Hepatocyte (in vitro differentiated cells): ENCODE results near the gene BRWD1. TPM values are rescaled to one million over a fixed set of nuclear protein-coding genes. Genes with fewer than 3 reads are reported as not detected.

Experiments
- DNase-seq: peaks from one replicate; pipeline ENCODE4 v3.0.0-alpha.2; 2016; ENCODE audit warnings: low spot score
- H2AFZ ChIP-seq: fragments of 200-600 bp; sonication (generic); 2 replicates; pipeline ENCODE4 v1.6.0; 2016; ENCODE audit warnings: antibody characterized with exemption, mild to moderate bottlenecking
- H3K27ac ChIP-seq: fragments of 200-600 bp; sonication (generic); 2 replicates; pipeline ENCODE4 v1.5.1; 2016; ENCODE audit warnings: mild to moderate bottlenecking
- H3K27me3 ChIP-seq: fragments of 200-600 bp; sonication (generic); 2 replicates; pipeline ENCODE4 v1.6.1; 2016
- H3K36me3 ChIP-seq: fragments of 200-600 bp; sonication (generic); replicated peaks from 2 replicates; pipeline ENCODE4 v1.5.1; 2016; ENCODE audit warnings: low read depth; ENCODE audit not compliant: insufficient read depth
- H3K4me1 ChIP-seq: fragments of 200-600 bp; sonication (generic); 2 replicates; pipeline ENCODE4 v1.5.1; 2016; ENCODE audit warnings: mild to moderate bottlenecking, moderate library complexity; ENCODE audit not compliant: insufficient read depth
- H3K4me2 ChIP-seq: fragments of 200-600 bp; sonication (generic); 2 replicates; pipeline ENCODE4 v1.6.0; 2016
- H3K4me3 ChIP-seq: fragments of 200-600 bp; sonication (generic); 2 replicates; pipeline ENCODE4 v1.5.1; 2016; ENCODE audit warnings: mild to moderate bottlenecking
- H3K79me2 ChIP-seq: fragments of 200-600 bp; sonication (generic); 2 replicates; pipeline ENCODE4 v1.6.0; 2017; ENCODE audit warnings: mild to moderate bottlenecking
- H3K9me2 ChIP-seq: fragments of 200-600 bp; sonication (generic); replicated peaks from 2 replicates; pipeline ENCODE4 v1.6.0; 2017; ENCODE audit warnings: mild to moderate bottlenecking; ENCODE audit not compliant: insufficient read depth
- H3K9me3 ChIP-seq: fragments of 200-600 bp; sonication (generic); 2 replicates; pipeline ENCODE4 v1.5.1; 2016; ENCODE audit warnings: low read depth, mild to moderate bottlenecking
- H4K20me1 ChIP-seq: fragments of 200-600 bp; sonication (generic); 2 replicates; pipeline ENCODE4 v1.6.0; 2016; ENCODE audit warnings: mild to moderate bottlenecking; ENCODE audit not compliant: insufficient read depth, poor library complexity, severe bottlenecking
- EZH2phosphoT487 ChIP-seq: fragments of 200-600 bp; sonication (generic); IDR thresholded peaks from one replicate; pipeline ENCODE4 v1.6.1; 2018; ENCODE audit warnings: antibody characterized with exemption, mild to moderate bottlenecking, low read depth, moderate library complexity; ENCODE audit not compliant: unreplicated experiment, severe bottlenecking
- WGBS: methylation state at CpG from one replicate; pipeline ENCODE4 v1.1.6; 2016; ENCODE audit warnings: low lambda C conversion rate; ENCODE audit errors: missing lambda C conversion rate; 5-methylcytosine and 5-hydroxymethylcytosine counted together
- polyA plus RNA-seq: library from polyadenylated mRNA; unstranded; fragments of >200 nt; fragmentation: Nextera tagmentation; extraction: Ambion mirVana; gene quantifications from 2 replicates; pipeline ENCODE4 v1.2.1, GENCODE V29; 2016
- small RNA-seq: library from RNA; depleted of rRNA; stranded (forward); fragments of <200 nt; gene quantifications from one replicate; pipeline ENCODE3, GENCODE V24; 2014
- total RNA-seq: library from RNA; depleted of rRNA; stranded (reverse); fragments of >200 nt; gene quantifications from 2 replicates; pipeline ENCODE4 v1.2.3, GENCODE V29; 2014
- TF ChIP-seq, protein P1 (sequence below): fragments of 200-600 bp; sonication (generic); IDR thresholded peaks from 2 replicates; pipeline ENCODE4 v1.5.1; 2016; ENCODE audit warnings: antibody characterized with exemption, mild to moderate bottlenecking; ENCODE audit not compliant: poor library complexity

Gene BRWD1
- total and polyA plus RNA-seq, 2 experiments from 2014 or later, result 17.4 to 48.3 TPM

DNA sequence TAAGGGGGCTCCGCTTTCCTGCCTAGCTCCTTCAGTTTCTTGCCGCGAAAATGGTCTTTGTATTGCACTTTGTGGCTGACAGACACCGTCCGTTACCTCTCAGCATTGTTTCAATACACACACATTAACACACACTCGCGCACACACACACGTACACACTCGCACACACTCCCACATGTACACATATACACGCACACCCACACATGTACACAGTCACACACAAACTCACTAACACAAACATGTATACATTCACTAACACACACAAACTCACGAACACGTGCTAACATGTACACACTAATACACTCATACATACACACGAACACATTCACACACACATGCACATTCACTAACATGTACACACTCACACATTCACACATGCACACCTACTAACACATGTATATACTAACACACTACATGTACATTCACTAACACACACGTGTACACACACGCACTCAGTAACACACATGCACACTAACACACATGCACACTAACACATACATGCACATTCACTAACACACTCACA, 179.1 kb downstream of the BRWD1 start:
- WGBS, result 96% methylated on average over 15 of the region's 15 CpGs
- no peaks in the 10 kb centered on the region for H3K27me3 ChIP-seq
- H3K79me2 ChIP-seq, result no peaks in the 10 kb centered on the region
- H2AFZ ChIP-seq, result no peak overlapping the region
- H3K4me2 ChIP-seq, result no peak overlapping the region
- H3K4me3 ChIP-seq, result no peak overlapping the region
- TF ChIP-seq EZH2phosphoT487, result no peak
- TF ChIP-seq, protein P1, sequence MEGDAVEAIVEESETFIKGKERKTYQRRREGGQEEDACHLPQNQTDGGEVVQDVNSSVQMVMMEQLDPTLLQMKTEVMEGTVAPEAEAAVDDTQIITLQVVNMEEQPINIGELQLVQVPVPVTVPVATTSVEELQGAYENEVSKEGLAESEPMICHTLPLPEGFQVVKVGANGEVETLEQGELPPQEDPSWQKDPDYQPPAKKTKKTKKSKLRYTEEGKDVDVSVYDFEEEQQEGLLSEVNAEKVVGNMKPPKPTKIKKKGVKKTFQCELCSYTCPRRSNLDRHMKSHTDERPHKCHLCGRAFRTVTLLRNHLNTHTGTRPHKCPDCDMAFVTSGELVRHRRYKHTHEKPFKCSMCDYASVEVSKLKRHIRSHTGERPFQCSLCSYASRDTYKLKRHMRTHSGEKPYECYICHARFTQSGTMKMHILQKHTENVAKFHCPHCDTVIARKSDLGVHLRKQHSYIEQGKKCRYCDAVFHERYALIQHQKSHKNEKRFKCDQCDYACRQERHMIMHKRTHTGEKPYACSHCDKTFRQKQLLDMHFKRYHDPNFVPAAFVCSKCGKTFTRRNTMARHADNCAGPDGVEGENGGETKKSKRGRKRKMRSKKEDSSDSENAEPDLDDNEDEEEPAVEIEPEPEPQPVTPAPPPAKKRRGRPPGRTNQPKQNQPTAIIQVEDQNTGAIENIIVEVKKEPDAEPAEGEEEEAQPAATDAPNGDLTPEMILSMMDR, result no peak
- H3K4me1 ChIP-seq, result peaks cover 16% of the 10 kb centered on the region
- no peaks in the 10 kb centered on the region for H3K9me3 ChIP-seq
- H3K27ac ChIP-seq, result no peak overlapping the region
- no peaks in the 10 kb centered on the region for H3K9me2 ChIP-seq
- no peaks in the 10 kb centered on the region for H3K36me3 ChIP-seq
- no peak for DNase-seq
- no peaks in the 10 kb centered on the region for H4K20me1 ChIP-seq

Small RNA genes lying within 50 kb of the gene (small RNA-seq; reads per million reads assigned to genes)
- not detected for gene RF00019

Other genes with a start within 250 kb of the BRWD1 start
- 43.3 and 46.2 TPM in 2 replicates for gene PSMG1, start 130.2 kb downstream of the BRWD1 start, total RNA-seq
- gene PSMG1, start 130.2 kb downstream of the BRWD1 start, polyA plus RNA-seq, result 81.4 and 99.0 TPM in 2 replicates
- 256 and 282 TPM in 2 replicates for gene HMGN1, start 35.5 kb upstream of the BRWD1 start, total RNA-seq
- gene HMGN1, start 35.5 kb upstream of the BRWD1 start, polyA plus RNA-seq, result 371 and 385 TPM in 2 replicates
- 0.37 and 0.72 TPM in 2 replicates for gene LCA5L, start 132.1 kb upstream of the BRWD1 start, total RNA-seq
- gene LCA5L, start 132.1 kb upstream of the BRWD1 start, polyA plus RNA-seq, result 1.8 and 2.4 TPM in 2 replicates
- 1.8 and 7.7 TPM in 2 replicates for gene SH3BGR, start 138.3 kb upstream of the BRWD1 start, total RNA-seq
- 2.5 and 2.8 TPM in 2 replicates for gene SH3BGR, start 138.3 kb upstream of the BRWD1 start, polyA plus RNA-seq